ENCODE data around the gene SARDH.

The SARDH gene

GRCh38 chr9:133775291-133775690, 37.1 kb upstream of the SARDH start:
- no peak overlapping the region for H3K27ac ChIP-seq (ENCODE audit: insufficient read depth, low read length, poor library complexity, severe bottlenecking)
- H3K9me3 ChIP-seq (ENCODE audit: control insufficient read depth, low read length), result no peaks in the 10 kb centered on the region
- no peaks in the 10 kb centered on the region for H3K4me1 ChIP-seq (ENCODE audit: control insufficient read depth, insufficient read depth, low read length, poor library complexity, severe bottlenecking)
- H3K27me3 ChIP-seq (replicated peaks; ENCODE audit: control insufficient read depth, insufficient read depth, low read length, poor library complexity, severe bottlenecking), result no peaks in the 10 kb centered on the region
- H3K36me3 ChIP-seq (ENCODE audit: control insufficient read depth, insufficient read depth, low read length), result no peaks in the 10 kb centered on the region
- no peak overlapping the region for H3K4me3 ChIP-seq (ENCODE audit: insufficient read depth, low read depth, low read length, poor library complexity, severe bottlenecking)
- DNase-seq, result no peak

GRCh38 chr9:133774799-133775198, 36.6 kb upstream of the SARDH start:
- Histone ChIP-seq H3K36me3 (ENCODE audit: control insufficient read depth, insufficient read depth, low read length) (no peaks in the 10 kb centered on the region), H3K4me3 (ENCODE audit: insufficient read depth, low read depth, low read length, poor library complexity, severe bottlenecking) (no peak overlapping the region), H3K27ac (ENCODE audit: insufficient read depth, low read length, poor library complexity, severe bottlenecking) (no peak overlapping the region)

GRCh38 chr9:133773889-133774655, 35.9 kb upstream of the SARDH start:
- no peak overlapping the region for H3K27ac ChIP-seq (ENCODE audit: insufficient read depth, low read length, poor library complexity, severe bottlenecking)
- H3K36me3 ChIP-seq (ENCODE audit: control insufficient read depth, insufficient read depth, low read length), result no peaks in the 10 kb centered on the region
- H3K4me3 ChIP-seq (ENCODE audit: insufficient read depth, low read depth, low read length, poor library complexity, severe bottlenecking), result no peak overlapping the region
- DNase-seq, result no peak
- H3K27me3 ChIP-seq (replicated peaks; ENCODE audit: control insufficient read depth, insufficient read depth, low read length, poor library complexity, severe bottlenecking), result no peaks in the 10 kb centered on the region
- no peaks in the 10 kb centered on the region for H3K4me1 ChIP-seq (ENCODE audit: control insufficient read depth, insufficient read depth, low read length, poor library complexity, severe bottlenecking)
- H3K9me3 ChIP-seq (ENCODE audit: control insufficient read depth, low read length), result no peaks in the 10 kb centered on the region

More at GRCh38 chr9:133774799-133775198, 36.6 kb upstream of the SARDH start:
- no peaks in the 10 kb centered on the region for H3K4me1 ChIP-seq (ENCODE audit: control insufficient read depth, insufficient read depth, low read length, poor library complexity, severe bottlenecking)
- no peaks in the 10 kb centered on the region for H3K27me3 ChIP-seq (replicated peaks; ENCODE audit: control insufficient read depth, insufficient read depth, low read length, poor library complexity, severe bottlenecking)
- no peaks in the 10 kb centered on the region for H3K9me3 ChIP-seq (ENCODE audit: control insufficient read depth, low read length)
- no peak for DNase-seq

DNA sequence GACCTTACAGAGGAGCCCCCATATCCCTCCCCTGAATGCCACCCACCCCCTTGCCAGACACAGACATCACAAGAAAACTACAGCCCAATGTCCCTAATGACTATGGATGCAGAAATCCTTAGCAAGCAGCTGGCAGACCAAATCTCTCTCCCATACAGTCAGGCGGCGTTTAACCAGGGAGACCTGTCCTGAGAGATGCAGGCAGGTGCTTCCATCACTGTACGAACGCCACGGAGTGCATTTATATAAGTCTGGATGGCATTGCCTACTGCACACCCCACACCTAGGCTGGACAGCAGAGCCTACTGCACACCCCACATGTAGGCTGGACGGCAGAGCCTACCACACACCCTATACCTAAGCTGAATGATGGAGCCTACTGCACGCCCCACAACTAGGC, 34.4 kb upstream of the SARDH start:
- H3K27me3 ChIP-seq (replicated peaks; ENCODE audit: control insufficient read depth, insufficient read depth, low read length, poor library complexity, severe bottlenecking), result no peaks in the 10 kb centered on the region
- H3K9me3 ChIP-seq (ENCODE audit: control insufficient read depth, low read length), result no peaks in the 10 kb centered on the region
- no peaks in the 10 kb centered on the region for H3K36me3 ChIP-seq (ENCODE audit: control insufficient read depth, insufficient read depth, low read length)
- H3K27ac ChIP-seq (ENCODE audit: insufficient read depth, low read length, poor library complexity, severe bottlenecking), result no peak overlapping the region
- no peak for DNase-seq
- H3K4me3 ChIP-seq (ENCODE audit: insufficient read depth, low read depth, low read length, poor library complexity, severe bottlenecking), result no peak overlapping the region
- H3K4me1 ChIP-seq (ENCODE audit: control insufficient read depth, insufficient read depth, low read length, poor library complexity, severe bottlenecking), result no peaks in the 10 kb centered on the region

DNA sequence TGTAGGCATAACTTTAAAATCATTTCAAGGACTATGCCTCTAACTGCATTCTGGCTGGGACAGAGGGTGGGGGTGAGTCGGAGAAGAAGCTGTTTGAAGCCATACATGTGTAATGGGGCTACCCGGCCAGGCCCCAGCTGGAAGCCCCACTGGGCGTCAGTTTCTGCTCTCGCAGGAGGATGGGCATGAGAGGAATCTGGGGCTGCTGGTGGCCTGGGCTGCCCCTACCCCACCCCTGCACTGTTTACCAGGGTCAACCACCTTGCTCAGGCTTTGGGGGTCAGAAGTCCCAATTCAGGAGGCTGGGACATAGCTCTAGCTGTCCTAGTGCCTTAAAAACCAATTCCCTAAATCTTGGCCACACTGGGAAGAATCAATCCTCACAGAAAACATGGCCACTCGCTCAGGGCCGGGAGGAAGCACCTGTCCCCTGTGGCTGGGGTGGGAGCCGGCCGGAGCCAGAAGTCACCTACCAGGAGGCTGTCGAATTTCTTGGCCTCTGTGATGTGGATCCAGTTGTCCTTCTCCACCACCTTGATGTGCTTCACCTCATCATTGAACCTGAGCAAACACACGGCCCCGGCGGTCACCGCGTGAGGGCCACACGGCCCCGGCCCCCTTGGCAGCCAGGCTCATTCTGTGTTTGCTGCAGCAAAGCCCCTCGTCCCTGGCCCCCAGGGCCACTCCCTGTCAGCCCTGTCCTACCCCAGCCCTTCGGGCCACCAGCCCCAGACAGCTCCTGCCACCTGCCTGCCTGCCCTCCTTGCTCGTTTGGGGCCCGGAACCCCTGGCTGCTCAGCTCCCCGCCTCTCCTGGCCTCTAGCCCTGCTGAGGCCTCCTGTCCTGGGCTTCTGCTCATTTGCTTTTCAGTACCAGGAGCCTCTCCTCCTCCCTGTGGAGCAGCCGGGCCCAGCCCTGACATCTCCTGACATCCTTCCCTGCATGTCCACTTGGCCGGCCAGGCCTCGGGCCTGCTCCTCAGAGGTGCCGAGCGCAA, 33.6 kb upstream of the SARDH start:
- Histone ChIP-seq H3K4me3 (ENCODE audit: insufficient read depth, low read depth, low read length, poor library complexity, severe bottlenecking) (no peak overlapping the region), H3K9me3 (ENCODE audit: control insufficient read depth, low read length) (peaks cover 3% of the 10 kb centered on the region), H3K4me1 (ENCODE audit: control insufficient read depth, insufficient read depth, low read length, poor library complexity, severe bottlenecking) (no peaks in the 10 kb centered on the region), H3K27me3 (replicated peaks; ENCODE audit: control insufficient read depth, insufficient read depth, low read length, poor library complexity, severe bottlenecking) (no peaks in the 10 kb centered on the region), H3K27ac (ENCODE audit: insufficient read depth, low read length, poor library complexity, severe bottlenecking) (no peak overlapping the region), H3K36me3 (ENCODE audit: control insufficient read depth, insufficient read depth, low read length) (no peaks in the 10 kb centered on the region)
- DNase-seq, result no peak

DNA sequence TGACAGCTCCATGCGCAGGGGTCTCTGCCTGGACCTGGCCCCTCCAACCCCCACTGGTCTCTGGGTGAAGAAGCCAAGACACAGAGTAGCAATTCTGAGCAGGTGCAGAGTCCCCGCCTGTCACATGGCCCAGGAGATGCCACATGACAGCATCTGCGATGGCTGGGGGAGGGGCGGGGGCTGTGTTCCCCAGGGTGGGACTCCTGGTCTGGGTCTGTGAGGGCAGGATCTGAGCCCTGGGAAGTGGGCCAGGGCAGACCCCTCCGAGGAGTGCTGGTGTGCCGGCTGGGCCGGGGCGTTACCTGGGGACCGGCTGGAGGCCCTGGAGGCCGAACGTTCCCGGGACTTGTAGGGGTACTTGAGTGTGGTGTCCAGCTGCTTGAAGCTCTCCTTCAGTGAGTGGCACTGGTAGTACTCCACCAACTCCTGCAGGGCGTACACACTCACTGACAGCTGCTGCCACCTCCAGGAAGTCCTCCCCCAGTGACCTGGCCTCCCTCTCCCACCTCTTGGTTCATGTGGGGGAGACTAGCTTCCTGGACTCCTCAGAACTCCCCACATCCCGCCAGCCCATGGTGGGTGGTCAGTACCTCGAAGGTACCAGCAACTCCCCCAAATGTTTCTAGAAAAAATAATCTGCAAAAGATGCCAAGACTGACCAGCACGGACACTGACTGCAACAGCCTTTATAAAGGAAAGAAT, 32.1 kb upstream of the SARDH start:
- Histone ChIP-seq H3K36me3 (ENCODE audit: control insufficient read depth, insufficient read depth, low read length) (no peaks in the 10 kb centered on the region), H3K4me1 (ENCODE audit: control insufficient read depth, insufficient read depth, low read length, poor library complexity, severe bottlenecking) (no peaks in the 10 kb centered on the region), H3K4me3 (ENCODE audit: insufficient read depth, low read depth, low read length, poor library complexity, severe bottlenecking) (no peak overlapping the region), H3K9me3 (ENCODE audit: control insufficient read depth, low read length) (peaks cover 3% of the 10 kb centered on the region), H3K27me3 (replicated peaks; ENCODE audit: control insufficient read depth, insufficient read depth, low read length, poor library complexity, severe bottlenecking) (no peaks in the 10 kb centered on the region), H3K27ac (ENCODE audit: insufficient read depth, low read length, poor library complexity, severe bottlenecking) (no peak overlapping the region)
- no peak for DNase-seq

GRCh38 chr9:133769511-133770075, 31.4 kb upstream of the SARDH start:
- Histone ChIP-seq H3K9me3 (ENCODE audit: control insufficient read depth, low read length) (peaks cover 3% of the 10 kb centered on the region), H3K27me3 (replicated peaks; ENCODE audit: control insufficient read depth, insufficient read depth, low read length, poor library complexity, severe bottlenecking) (no peaks in the 10 kb centered on the region), H3K36me3 (ENCODE audit: control insufficient read depth, insufficient read depth, low read length) (no peaks in the 10 kb centered on the region), H3K4me3 (ENCODE audit: insufficient read depth, low read depth, low read length, poor library complexity, severe bottlenecking) (no peak overlapping the region), H3K27ac (ENCODE audit: insufficient read depth, low read length, poor library complexity, severe bottlenecking) (no peak overlapping the region), H3K4me1 (ENCODE audit: control insufficient read depth, insufficient read depth, low read length, poor library complexity, severe bottlenecking) (no peaks in the 10 kb centered on the region)
- DNase-seq, result no peak

GRCh38 chr9:133768859-133769510, 30.8 kb upstream of the SARDH start:
- H3K27ac ChIP-seq (ENCODE audit: insufficient read depth, low read length, poor library complexity, severe bottlenecking), result no peak overlapping the region
- H3K9me3 ChIP-seq (ENCODE audit: control insufficient read depth, low read length), result peaks cover 3% of the 10 kb centered on the region
- DNase-seq, result no peak
- no peaks in the 10 kb centered on the region for H3K4me1 ChIP-seq (ENCODE audit: control insufficient read depth, insufficient read depth, low read length, poor library complexity, severe bottlenecking)
- no peaks in the 10 kb centered on the region for H3K27me3 ChIP-seq (replicated peaks; ENCODE audit: control insufficient read depth, insufficient read depth, low read length, poor library complexity, severe bottlenecking)
- H3K4me3 ChIP-seq (ENCODE audit: insufficient read depth, low read depth, low read length, poor library complexity, severe bottlenecking), result no peak overlapping the region
- H3K36me3 ChIP-seq (ENCODE audit: control insufficient read depth, insufficient read depth, low read length), result no peaks in the 10 kb centered on the region

GRCh38 chr9:133768371-133768858, 30.3 kb upstream of the SARDH start:
- no peaks in the 10 kb centered on the region for H3K36me3 ChIP-seq (ENCODE audit: control insufficient read depth, insufficient read depth, low read length)
- DNase-seq, result no peak

More at GRCh38 chr9:133768371-133768858, 30.3 kb upstream of the SARDH start:
- no peaks in the 10 kb centered on the region for H3K27me3 ChIP-seq (replicated peaks; ENCODE audit: control insufficient read depth, insufficient read depth, low read length, poor library complexity, severe bottlenecking)
- no peaks in the 10 kb centered on the region for H3K4me1 ChIP-seq (ENCODE audit: control insufficient read depth, insufficient read depth, low read length, poor library complexity, severe bottlenecking)
- no peak overlapping the region for H3K4me3 ChIP-seq (ENCODE audit: insufficient read depth, low read depth, low read length, poor library complexity, severe bottlenecking)
- H3K27ac ChIP-seq (ENCODE audit: insufficient read depth, low read length, poor library complexity, severe bottlenecking), result no peak overlapping the region
- H3K9me3 ChIP-seq (ENCODE audit: control insufficient read depth, low read length), result peaks cover 3% of the 10 kb centered on the region

All from effector memory CD4-positive, alpha-beta T cell (primary cell).